NCI-H2227 (cell line): ENCODE measurements around the gene RXFP3.
"Not testable (repeated sequence)": the region's sequence is repeated elsewhere in the genome, so short reads cannot be mapped to it uniquely, and the experiment has no call there.

Experiments
- DNase-seq: peaks from one replicate; lab custom pipeline; 2025; ENCODE audit not compliant: unreplicated experiment; lab: John Stamatoyannopoulos, UW

The RXFP3 gene

GRCh38 chr5:33934176-33934575, 2.0 kb upstream of the RXFP3 start:
- no peak for DNase-seq

- peak; percentile 67 for DNase-seq
Measured at GRCh38 chr5:33936004-33936380, 194 bp upstream of the RXFP3 start.

- DNase-seq: no peak
Measured at GRCh38 chr5:33937017-33937706, 976 bp downstream of the RXFP3 start.

GRCh38 chr5:33937707-33938506, 1.7 kb downstream of the RXFP3 start:
- DNase-seq: no peak

GRCh38 chr5:33938507-33938796, 2.3 kb downstream of the RXFP3 start:
- no peak for DNase-seq

GRCh38 chr5:33938881-33939280, 2.7 kb downstream of the RXFP3 start:
- DNase-seq: no peak

GRCh38 chr5:33939556-33940262, 3.5 kb downstream of the RXFP3 start:
- DNase-seq: no peak

GRCh38 chr5:33941090-33941489, 4.9 kb downstream of the RXFP3 start:
- no peak for DNase-seq

GRCh38 chr5:33944543-33945132, 8.5 kb downstream of the RXFP3 start:
- DNase-seq: no peak

GRCh38 chr5:33952175-33952574, 16.0 kb downstream of the RXFP3 start:
- not testable (repeated sequence) for DNase-seq

- no peak for DNase-seq
Measured at GRCh38 chr5:33957577-33958150, 21.5 kb downstream of the RXFP3 start.

- DNase-seq: no peak
Measured at GRCh38 chr5:33958176-33958575, 22.0 kb downstream of the RXFP3 start.

- DNase-seq: no peak
Measured at GRCh38 chr5:33964132-33964700, 28.0 kb downstream of the RXFP3 start.

- DNase-seq: no peak
Measured at GRCh38 chr5:33966805-33967204, 30.6 kb downstream of the RXFP3 start.

- DNase-seq: no peak
Measured at GRCh38 chr5:33968211-33969005, 32.2 kb downstream of the RXFP3 start.

- DNase-seq: peak; percentile 9
Measured at GRCh38 chr5:33969572-33970452, 33.6 kb downstream of the RXFP3 start.

- no peak for DNase-seq
Measured at GRCh38 chr5:33973271-33973670, 37.1 kb downstream of the RXFP3 start.

GRCh38 chr5:33975852-33976251, 39.7 kb downstream of the RXFP3 start:
- DNase-seq: no peak

- no peak for DNase-seq
Measured at GRCh38 chr5:33976307-33976706, 40.1 kb downstream of the RXFP3 start.
